SH-SY5Y (cell line): Measurements from ENCODE around the gene RAC2.

ENCODE experiments used
- GATA2 ChIP-seq: IDR thresholded peaks from 2 replicates; pipeline ENCODE4 v1.6.1; 2011; ENCODE audit warnings: mild to moderate bottlenecking, low read depth, low read length
- GATA3 ChIP-seq: IDR thresholded peaks from 2 replicates; pipeline ENCODE4 v1.6.1; 2011; ENCODE audit warnings: low read depth, mild to moderate bottlenecking, low read length, moderate library complexity

DNA sequence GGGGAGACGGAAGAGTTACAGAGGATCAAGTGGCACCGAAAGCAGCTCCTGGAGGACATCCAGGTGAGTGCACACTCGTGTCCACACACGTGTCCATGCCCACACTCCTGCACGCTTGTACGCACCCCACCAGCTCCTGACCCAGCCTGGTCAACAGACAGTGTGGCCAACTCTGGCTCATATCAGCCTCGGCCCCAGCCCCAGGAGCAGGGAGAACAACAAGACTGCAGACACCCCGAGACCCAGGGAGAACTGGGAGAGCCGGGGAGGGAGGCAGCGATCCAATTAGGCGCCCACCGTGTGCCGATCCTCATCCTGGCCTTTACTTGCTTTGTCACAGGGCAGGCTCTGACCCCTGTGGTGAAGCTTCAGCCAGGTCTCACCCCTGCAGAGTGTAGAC lies 48.6 kb upstream of the RAC2 start:
- TF ChIP-seq GATA3, result no peak
- TF ChIP-seq GATA2, result no peak
